HL-60 (cell line): ENCODE measurements around the gene FASN.

ENCODE experiments used
- DNase-seq, 2 experiments: peaks; one replicate each; pipeline ENCODE4 v3.0.0-alpha.2; 2010 to 2020; ENCODE audit warnings: low read depth in 1 of 2, low spot score in 1 of 2
- H3K27ac ChIP-seq: fragments of 250-450 bp; sonication (Bioruptor Pico); replicated peaks from 2 replicates; pipeline ENCODE4 v1.5.1; 2020; ENCODE audit warnings: mild to moderate bottlenecking, moderate library complexity
- H3K27me3 ChIP-seq: fragments of 250-450 bp; sonication (Bioruptor Pico); 2 replicates; pipeline ENCODE4 v1.5.1; 2021; ENCODE audit warnings: mild to moderate bottlenecking, moderate library complexity; ENCODE audit not compliant: insufficient read depth, poor library complexity, severe bottlenecking
- H3K4me3 ChIP-seq: replicated peaks from 2 replicates; pipeline ENCODE4 v1.5.1; 2011; ENCODE audit warnings: mild to moderate bottlenecking, control low read depth, low read length; ENCODE audit not compliant: insufficient read depth
- CTCF ChIP-seq: IDR thresholded peaks from one replicate; pipeline ENCODE4 v1.5.1; 2011; ENCODE audit warnings: low read length, control low read depth, inconsistent platforms; ENCODE audit not compliant: insufficient read depth
- GABPA ChIP-seq: IDR thresholded peaks from 2 replicates; pipeline ENCODE4 v1.6.1; 2012; ENCODE audit warnings: low read depth
- POLR2AphosphoS5 ChIP-seq: IDR thresholded peaks from 2 replicates; pipeline ENCODE4 v1.6.1; 2012; ENCODE audit warnings: low read depth
- SPI1 ChIP-seq: IDR thresholded peaks from 2 replicates; pipeline ENCODE4 v1.6.1; 2012; ENCODE audit warnings: low read depth, mild to moderate bottlenecking, borderline replicate concordance
- TF ChIP-seq, protein P1 (sequence below): IDR thresholded peaks from 2 replicates; pipeline ENCODE4 v1.6.1; 2012; ENCODE audit warnings: low read depth; ENCODE audit not compliant: insufficient replicate concordance

Gene FASN

GRCh38 chr17:82114872-82115271 is 16.8 kb upstream of the FASN start:
- no peak for DNase-seq
- TF ChIP-seq SPI1 (no peak), CTCF (no peak), GABPA (no peak), POLR2AphosphoS5 (no peak)
- TF ChIP-seq, protein P1, sequence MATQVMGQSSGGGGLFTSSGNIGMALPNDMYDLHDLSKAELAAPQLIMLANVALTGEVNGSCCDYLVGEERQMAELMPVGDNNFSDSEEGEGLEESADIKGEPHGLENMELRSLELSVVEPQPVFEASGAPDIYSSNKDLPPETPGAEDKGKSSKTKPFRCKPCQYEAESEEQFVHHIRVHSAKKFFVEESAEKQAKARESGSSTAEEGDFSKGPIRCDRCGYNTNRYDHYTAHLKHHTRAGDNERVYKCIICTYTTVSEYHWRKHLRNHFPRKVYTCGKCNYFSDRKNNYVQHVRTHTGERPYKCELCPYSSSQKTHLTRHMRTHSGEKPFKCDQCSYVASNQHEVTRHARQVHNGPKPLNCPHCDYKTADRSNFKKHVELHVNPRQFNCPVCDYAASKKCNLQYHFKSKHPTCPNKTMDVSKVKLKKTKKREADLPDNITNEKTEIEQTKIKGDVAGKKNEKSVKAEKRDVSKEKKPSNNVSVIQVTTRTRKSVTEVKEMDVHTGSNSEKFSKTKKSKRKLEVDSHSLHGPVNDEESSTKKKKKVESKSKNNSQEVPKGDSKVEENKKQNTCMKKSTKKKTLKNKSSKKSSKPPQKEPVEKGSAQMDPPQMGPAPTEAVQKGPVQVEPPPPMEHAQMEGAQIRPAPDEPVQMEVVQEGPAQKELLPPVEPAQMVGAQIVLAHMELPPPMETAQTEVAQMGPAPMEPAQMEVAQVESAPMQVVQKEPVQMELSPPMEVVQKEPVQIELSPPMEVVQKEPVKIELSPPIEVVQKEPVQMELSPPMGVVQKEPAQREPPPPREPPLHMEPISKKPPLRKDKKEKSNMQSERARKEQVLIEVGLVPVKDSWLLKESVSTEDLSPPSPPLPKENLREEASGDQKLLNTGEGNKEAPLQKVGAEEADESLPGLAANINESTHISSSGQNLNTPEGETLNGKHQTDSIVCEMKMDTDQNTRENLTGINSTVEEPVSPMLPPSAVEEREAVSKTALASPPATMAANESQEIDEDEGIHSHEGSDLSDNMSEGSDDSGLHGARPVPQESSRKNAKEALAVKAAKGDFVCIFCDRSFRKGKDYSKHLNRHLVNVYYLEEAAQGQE = no peak
- Histone ChIP-seq H3K27ac (no peak overlapping the region), H3K27me3 (no peaks in the 10 kb centered on the region), H3K4me3 (no peak overlapping the region)

GRCh38 chr17:82114447-82114846 is 16.4 kb upstream of the FASN start:
- DNase-seq = no peak
- Histone ChIP-seq H3K27me3 (no peaks in the 10 kb centered on the region), H3K27ac (no peak overlapping the region), H3K4me3 (no peak overlapping the region)
- TF ChIP-seq SPI1 (no peak), GABPA (no peak), CTCF (no peak), POLR2AphosphoS5 (no peak)
- TF ChIP-seq, protein P1 = no peak

GRCh38 chr17:82113941-82114340 is 15.9 kb upstream of the FASN start:
- DNase-seq = no peak
- H3K27me3 ChIP-seq = no peaks in the 10 kb centered on the region
- H3K4me3 ChIP-seq = no peak overlapping the region
- no peak overlapping the region for H3K27ac ChIP-seq
- TF ChIP-seq CTCF = no peak
- TF ChIP-seq SPI1 = no peak
- TF ChIP-seq, protein P1 = no peak
- no peak for TF ChIP-seq GABPA
- TF ChIP-seq POLR2AphosphoS5 = no peak
